NCI-H1694 treated with DMSO at 0.1 percent for 48 hours (cell line): ENCODE data around the gene LAMA1.
"Not testable (repeated sequence)": the region's sequence is repeated elsewhere in the genome, so short reads cannot be mapped to it uniquely, and the experiment has no call there.

ENCODE experiments used
- DNase-seq: peaks from one replicate; lab custom pipeline; 2025; lab: John Stamatoyannopoulos, UW

The LAMA1 gene, protein sequence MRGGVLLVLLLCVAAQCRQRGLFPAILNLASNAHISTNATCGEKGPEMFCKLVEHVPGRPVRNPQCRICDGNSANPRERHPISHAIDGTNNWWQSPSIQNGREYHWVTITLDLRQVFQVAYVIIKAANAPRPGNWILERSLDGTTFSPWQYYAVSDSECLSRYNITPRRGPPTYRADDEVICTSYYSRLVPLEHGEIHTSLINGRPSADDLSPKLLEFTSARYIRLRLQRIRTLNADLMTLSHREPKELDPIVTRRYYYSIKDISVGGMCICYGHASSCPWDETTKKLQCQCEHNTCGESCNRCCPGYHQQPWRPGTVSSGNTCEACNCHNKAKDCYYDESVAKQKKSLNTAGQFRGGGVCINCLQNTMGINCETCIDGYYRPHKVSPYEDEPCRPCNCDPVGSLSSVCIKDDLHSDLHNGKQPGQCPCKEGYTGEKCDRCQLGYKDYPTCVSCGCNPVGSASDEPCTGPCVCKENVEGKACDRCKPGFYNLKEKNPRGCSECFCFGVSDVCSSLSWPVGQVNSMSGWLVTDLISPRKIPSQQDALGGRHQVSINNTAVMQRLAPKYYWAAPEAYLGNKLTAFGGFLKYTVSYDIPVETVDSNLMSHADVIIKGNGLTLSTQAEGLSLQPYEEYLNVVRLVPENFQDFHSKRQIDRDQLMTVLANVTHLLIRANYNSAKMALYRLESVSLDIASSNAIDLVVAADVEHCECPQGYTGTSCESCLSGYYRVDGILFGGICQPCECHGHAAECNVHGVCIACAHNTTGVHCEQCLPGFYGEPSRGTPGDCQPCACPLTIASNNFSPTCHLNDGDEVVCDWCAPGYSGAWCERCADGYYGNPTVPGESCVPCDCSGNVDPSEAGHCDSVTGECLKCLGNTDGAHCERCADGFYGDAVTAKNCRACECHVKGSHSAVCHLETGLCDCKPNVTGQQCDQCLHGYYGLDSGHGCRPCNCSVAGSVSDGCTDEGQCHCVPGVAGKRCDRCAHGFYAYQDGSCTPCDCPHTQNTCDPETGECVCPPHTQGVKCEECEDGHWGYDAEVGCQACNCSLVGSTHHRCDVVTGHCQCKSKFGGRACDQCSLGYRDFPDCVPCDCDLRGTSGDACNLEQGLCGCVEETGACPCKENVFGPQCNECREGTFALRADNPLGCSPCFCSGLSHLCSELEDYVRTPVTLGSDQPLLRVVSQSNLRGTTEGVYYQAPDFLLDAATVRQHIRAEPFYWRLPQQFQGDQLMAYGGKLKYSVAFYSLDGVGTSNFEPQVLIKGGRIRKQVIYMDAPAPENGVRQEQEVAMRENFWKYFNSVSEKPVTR (N-terminal part only)

DNA sequence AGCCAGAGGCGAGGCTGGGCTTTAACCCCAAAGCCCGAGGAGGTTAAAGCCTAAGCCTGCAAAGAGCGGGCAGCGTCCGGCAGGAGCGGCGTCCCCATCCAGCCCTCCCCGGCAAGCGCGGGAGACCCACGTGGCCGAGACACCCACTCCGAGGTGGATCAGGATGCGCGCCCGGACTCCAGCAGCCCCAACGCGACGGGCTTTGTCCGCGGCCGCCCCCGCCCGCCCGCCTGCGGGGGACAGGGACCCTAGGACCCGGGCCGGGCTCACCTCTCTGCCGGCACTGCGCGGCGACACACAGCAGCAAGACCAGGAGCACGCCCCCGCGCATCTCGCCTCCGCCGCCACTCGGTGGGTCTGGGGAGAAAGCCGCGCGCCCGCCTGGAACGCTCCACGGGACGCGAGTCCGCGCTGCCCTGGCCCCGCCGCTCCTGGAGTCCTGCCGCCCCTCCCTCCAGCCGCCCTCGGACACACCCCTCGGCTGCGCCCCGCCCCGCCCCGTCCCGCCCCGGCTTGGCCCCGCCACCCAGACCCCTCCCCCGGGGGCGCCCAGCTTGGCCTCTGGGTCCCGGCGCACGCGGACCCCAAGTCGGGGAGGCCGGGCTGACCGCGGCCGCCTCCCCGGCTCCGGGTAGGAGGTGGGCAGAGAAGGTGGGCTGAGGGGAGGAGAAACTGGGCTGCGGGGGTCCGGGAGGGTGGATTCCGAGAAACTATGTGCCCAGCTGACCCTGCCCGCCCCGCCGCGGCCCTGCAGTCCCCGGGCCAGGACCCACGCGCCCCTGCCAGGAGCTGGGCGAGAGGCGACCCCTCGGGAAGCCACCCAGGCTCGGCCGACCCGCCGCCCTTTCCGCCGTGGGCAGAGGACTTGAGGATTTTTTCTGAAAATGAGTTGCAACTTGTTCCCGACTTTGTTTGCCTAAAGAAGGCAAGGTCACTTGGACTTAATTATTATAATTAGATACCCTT is at the start of gene LAMA1:
Gene LAMA1, minus strand, starts transcription at position 408 of the 966 bp plus-strand sequence. Its CDS starts 77 bp downstream, at position 331.
- DNase-seq = no peak

DNA sequence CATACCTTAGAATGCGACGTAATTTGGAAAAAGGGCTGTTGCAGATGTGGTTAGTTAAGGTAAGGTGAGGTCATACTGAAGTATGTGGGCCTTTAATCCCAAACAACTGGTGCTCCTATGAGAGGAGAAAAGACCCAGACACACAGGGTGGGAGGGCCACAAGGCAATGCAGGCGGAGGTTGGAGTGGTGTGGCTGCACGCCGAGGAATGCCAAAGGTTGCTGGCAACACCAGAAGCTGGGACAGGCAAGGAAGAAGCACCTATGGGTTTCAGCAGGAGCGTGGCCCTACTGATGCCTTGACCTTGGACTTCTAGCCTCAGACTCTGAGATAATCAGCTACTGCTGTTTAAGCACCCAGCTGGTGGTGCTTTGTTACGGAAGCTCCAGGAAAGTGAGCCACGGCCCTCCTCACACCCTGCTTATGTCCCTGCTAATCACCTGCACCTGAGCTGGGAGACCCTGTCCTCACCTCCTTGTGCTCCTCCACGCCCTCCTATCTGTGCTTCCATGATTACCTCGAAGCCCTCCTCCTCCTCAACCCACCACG is 48.3 kb upstream of the LAMA1 start:
- no peak for DNase-seq

DNA sequence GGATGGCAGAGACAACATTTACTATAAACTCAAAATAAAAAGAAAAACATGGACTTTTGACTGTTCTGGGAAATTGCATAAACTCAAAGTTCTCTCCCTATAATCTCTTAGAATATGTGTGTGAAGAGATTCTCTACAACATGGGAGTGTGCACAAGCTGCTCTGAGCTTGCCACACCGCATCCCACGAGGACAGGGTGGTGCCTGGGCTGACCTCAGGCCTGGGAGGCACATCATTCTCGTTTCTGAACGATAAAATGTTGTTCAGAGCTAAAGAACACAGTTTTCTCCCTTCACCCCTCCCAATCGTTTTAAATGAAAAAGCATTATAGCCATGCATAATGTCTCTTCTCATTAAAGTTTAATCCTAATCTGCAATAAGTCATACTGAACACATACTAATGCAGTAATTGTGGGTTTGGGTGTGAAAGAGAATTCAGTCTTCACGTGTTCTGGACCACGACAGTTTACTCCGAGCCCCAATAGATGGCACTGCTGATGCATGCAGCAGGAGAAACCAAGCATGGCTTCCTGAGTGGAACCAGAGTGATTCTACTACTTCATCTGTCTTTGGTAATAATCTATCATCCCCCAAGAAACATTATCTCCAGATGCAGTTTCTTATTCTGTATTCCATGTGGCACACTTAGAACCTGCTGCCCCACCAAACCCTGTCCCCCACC is 46.9 kb upstream of the LAMA1 start:
- no peak for DNase-seq

DNA sequence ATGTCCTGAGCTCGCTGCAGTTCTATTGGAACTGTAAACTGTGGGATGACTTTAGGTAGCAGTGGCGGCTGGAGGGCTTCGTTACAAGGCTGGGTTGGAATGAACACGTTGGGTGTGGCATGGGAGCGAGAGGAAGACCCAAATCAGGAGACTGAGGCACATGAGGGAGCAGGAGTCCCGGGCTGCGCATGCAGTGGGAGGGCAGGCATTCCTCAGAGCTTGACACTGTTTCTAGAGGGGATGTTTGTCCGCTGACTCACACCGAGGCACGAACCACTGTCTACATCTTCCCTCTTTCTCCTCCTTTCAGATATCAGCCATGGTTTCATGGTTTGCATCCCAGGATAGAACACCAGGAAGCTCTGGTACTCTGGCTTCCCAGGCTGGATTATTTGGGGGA is 40.6 kb upstream of the LAMA1 start:
- no peak for DNase-seq

DNA sequence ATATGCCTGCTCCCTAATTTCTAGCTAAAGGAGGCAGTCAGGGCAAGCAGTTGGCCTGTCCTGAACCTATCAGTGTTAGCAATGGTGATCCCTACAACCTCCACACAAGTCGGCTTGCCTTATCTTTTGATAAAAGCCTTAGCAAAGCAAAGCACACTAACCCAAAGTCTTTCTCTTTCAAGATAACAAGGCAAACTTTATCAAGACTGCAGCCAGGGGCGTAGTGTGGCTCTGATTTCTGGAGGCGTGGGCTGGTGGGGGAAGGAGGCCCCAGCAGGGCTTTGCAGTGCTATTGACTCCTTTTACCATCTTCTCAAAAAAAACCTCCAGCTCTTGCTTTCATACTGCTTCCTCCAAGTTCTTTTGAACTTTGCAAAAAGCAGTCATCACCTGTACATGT is 40.2 kb upstream of the LAMA1 start:
- DNase-seq = no peak

DNA sequence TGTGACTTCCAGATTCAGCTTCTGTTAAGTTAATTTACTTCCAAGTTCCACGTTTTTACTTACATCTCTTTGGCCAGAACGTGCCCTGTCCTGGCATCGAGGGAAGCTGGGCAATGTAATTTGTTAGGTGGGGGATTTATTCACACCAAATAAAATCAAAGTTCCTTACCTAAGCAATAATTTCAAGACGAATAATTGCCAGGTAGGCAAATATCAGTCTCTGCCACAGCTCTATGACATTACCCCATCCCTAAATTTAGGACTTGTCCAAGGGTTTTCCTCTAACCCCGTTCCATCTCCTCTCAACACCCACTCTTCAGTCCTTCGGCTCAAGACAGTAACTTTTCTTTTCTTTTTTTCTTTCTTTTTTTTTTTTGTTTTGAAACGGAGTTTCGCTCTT is 38.3 kb upstream of the LAMA1 start:
- no peak for DNase-seq

DNA sequence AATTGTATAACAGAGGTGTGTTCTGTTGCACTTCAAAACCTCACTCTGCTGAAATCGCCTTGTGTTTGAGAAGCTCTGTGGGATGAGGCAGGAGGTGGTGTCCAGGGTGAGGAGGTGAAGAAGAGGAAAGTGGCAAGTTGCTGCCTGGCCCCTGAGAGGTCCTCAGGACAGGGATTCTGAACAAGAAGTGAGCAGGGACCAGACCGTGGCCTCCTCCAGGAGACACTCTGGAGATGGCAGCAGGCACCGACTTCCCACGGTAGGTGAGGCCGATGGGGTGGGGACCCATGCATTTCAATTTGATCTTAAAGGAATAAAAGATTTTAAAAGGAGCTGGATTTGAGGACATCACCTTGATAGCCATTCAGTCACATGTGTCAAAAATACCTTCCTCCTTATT is 37.5 kb upstream of the LAMA1 start:
- no peak for DNase-seq

DNA sequence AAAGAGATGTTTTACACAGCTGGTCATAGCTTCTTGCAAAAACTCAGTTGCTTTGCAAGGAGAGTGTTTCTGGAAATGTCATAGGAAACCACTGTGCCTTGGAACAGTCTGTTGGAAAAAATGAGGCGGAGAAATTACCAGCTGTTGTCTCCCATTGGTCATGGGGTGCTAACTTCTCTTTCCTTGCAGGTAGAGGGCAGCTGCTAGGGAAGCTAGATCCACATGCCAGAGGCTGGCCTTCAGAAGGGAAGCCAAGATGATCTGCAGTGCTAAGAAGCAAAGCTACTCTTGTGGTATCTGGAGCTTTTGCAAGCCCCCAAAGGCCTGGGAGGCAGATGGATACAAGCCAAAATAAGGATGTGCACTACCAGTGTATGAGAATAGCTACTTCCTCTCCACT is 34.8 kb upstream of the LAMA1 start:
- DNase-seq = no peak

DNA sequence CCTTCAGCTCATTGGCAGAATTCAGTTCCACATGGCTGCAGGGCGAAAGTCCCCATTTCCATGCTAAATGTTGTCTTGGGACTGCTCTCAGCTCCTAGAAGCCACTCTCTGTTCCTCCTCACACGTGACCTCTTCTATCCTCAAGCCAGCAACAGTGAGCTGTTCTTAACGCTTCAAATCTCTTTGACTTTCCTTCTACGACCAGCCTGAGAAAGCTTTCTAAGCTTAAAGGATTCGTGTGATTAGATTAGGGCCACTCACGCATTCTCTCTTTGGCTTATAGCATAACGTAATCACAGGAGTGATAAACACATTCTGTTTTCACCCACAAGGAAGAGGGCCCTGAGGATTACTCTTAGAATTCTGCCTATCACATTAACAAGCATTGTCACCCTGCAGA is 29.8 kb upstream of the LAMA1 start:
- no peak for DNase-seq

DNA sequence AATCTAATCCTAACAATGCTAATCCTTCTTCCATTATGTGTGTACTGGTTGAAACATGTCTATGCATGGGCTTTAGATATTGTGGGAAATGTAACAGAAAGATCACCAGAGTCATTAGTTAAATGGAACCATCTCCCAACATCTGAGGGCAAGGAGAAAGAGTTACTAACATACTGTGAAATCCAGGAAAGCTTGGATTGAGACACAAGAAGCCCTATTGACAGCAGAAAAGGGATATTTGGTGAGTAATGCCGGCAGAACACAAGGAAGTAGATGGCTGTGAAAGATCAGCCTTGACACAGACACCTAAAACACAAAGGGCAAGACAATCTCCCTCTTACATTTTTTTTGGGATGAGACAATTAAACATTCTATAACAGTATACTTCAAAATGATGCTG is 28.5 kb upstream of the LAMA1 start:
- no peak for DNase-seq

DNA sequence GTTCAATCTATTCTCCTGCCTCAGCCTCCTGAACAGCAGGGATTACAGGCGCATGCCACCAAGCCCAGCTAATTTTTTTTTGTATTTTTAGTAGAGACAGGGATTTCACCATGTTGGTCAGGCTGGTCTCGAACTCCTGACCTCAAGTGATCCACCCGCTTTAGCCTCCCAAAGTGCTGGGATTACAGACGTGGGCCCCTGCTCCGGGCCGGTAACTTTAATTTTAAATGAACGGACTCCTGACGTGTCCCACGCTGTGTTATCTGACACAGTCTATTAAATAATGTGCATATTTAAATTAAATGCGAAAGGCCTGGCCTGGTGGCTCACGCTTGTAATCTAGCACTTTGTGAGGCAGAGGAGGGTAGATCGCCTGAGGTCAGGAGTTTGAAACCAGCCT is 27.3 kb upstream of the LAMA1 start:
- not testable (repeated sequence) for DNase-seq

DNA sequence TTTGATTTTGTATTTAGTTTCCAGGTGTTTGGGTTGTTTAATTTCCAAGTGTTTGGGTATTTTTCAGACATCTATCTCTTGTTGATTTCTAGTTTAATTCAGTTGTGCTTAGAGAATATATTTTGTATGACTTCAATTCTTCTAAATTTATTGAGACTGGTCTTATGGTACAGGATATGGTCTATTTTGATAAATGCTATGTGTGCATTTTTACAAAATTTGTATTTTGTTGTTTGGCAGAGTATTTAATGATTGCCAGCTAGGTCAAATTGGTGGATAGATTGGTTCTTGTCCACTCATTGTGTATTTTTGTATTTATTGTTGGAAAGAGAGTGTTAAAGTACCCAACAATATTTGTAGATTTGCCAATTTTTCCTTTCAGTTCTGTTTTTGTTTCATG is 23.7 kb upstream of the LAMA1 start:
- DNase-seq = no peak

DNA sequence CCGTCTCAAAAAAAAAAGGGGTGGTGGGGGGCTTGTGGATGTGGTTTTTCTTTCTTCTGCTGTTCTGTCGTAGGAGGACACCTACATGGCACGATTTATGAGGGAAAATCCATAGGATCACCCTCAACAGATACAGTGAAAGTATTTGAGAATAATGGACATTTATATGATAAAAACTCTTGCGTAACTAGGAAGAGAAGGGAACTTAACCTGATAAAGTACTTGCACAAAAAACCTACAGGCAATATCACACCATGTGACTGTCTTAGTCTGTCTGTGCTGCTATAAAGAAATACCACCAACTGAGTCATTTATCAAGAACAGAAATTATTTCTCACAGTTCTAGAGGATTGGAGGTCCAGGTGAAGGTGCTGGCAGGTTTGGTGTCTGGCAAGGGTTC is 21.8 kb upstream of the LAMA1 start:
- no peak for DNase-seq

DNA sequence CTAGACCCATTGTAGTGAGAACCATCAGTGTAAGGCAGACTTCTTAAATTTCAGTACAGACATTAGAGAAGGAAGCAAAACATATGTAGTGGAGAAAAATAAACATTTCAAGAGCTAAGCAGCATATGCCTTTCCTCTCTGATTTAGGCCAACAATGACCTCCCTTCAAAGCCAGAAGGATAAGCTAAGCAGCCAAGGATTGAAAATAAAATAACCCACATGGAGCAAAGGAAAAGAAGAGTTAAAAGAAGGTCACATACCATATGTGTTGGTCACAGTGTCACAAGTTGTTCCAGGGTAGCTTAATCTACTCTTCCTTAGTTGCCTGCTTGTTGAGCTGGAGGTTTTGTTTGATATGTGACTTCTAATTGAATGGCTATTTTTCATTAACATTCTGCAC is 15.6 kb upstream of the LAMA1 start:
- no peak for DNase-seq

DNA sequence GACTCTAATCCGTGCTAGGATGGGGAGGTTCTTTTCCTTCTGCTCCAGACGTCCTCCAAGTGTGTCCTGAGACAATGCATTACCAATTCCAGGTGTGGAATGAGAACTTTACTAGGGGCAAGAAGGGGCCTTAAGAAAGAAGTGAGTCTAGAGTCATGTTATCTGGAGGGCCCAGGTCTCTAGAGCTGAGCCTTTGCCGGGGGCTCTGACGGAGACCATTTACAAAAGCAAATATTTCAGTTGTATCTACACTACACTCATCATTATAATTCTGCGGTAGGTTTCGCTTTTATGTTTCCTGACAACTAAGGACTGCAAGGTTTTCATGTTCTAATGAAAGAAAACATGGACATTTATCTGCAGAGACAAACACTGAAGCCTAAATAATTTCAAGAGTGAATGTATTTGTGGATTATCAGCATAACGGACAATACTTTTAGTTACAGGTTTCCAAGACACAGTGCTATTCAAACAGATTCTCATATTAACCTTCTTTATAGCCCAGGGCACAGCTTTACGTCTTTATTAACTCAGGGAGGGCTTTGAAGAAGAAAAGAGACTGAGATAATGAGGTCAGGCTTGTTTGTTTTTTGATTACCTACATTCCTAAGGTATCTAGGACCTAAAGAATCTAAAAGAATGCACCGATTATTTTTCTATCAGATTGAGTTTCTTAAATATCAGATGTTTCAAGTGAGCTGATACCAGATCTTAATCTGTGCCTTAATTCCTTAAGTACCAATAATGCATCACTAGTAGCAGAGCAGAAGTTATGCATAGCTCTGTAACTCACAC is 15.0 kb upstream of the LAMA1 start:
- DNase-seq = no peak

DNA sequence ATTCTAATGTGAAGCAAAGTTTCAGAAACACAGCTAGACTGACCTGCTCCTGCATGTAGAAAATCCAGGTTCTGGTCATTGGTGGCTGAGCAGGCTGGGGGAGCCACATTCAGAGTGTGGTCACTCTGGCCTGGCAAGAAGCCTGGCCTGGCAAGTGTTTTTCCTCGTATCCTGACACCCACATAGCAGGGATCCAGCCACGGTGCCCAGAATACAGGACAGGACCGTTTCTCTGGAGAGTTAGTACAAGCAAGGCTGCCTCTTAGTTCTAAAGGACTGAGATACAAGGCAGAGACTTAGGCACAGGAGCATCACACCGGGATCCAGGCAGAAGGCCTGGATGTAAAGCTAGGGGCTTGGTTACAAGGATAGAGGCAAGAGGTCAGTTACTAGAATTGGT is 4.8 kb upstream of the LAMA1 start:
- no peak for DNase-seq

DNA sequence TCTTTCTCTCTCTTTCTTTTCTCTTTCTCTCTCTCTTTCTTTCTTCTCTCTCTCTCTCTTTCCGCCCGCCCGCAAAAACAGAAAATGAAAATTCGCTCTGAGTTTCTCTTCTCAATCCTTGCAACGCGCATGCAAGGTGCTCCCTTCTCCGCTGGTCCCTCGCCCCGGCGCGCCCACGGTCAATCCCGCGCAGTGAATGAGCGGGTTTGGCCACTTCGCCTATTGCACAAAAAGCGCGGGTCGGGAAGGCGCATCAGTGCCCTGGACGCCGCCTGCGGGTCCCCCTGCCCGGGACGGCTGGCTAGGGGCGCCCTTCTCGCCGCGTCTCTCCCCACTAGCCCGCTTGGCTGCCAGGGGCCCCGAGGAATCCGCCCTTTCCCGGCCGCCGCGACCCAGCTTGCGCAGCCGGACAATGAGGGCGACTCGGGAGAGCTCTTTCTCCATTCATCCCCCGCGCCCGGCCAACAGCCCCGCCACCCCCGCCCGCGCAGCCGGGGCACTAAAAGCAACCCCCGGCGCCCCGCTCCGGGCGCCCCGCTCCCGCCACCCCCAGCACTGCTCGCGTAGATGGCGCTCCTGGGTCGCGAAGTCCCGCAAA is 706 bp downstream of the LAMA1 start:
- DNase-seq = no peak

DNA sequence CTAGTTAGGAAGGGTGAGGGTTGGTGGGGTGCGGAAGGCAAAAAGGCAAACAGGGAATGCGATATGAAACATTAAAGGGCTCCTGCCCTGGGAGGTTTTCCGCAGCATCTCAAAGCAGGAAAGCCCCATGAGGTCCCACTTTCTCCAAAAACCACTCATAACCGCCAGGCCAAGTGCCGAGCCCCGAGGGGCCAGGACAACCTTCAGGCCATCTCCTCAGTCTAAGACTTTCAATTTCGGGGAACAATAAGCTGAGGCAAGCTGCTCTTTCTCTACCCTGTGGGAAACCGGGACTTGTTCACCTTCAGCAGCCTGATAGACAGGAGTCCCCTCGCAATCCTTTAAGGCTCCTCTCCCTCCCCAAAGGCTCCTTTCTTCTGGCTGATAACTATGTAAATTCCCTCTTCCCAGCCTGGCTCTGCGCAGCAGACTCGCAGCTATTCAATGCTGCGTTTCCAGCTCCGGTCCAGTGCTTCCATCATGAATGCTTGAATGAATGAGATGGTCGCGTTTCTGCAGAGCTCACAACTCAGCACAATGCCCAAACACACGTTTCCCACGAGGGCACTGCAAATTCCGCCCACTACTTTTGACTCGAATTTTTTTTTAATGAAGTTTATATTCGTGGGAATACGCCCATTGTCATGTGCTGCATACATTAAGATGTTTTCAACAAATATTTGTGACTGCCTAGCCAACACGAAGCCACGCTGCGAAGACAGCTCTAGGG is 1.4 kb downstream of the LAMA1 start:
- DNase-seq = no peak
